ENCODE measurements around the gene DHX16. TPM values are rescaled to one million over a fixed set of nuclear protein-coding genes. Genes with fewer than 3 reads are reported as not detected.

The DHX16 gene
- total RNA-seq, 1 donor from 2014 or later = 50.4 TPM

- POLR2A ChIA-PET = interaction anchor here (0.6 to 1.7 kb wide), 3 partner anchors 28 to 79 kb away, joined by 3 to 10 read pairs (median 8); partner anchors contain the start of genes MRPS18B and PPP1R10
- Mint-ChIP-seq H3K27me3 (no peaks in the 10 kb centered on the region), H3K27ac (peak overlapping the region; percentile 59), H3K4me3 (peak overlapping the region; percentile 91), H3K9me3 (no peaks in the 10 kb centered on the region), H3K4me1 (peaks cover 30% of the 10 kb centered on the region), H3K36me3 (ENCODE audit: low read depth) (peaks cover 51% of the 10 kb centered on the region)
- DNase-seq (no peak), ATAC-seq (ENCODE audit: low read depth) (no peak)
- TF ChIP-seq, protein P1, sequence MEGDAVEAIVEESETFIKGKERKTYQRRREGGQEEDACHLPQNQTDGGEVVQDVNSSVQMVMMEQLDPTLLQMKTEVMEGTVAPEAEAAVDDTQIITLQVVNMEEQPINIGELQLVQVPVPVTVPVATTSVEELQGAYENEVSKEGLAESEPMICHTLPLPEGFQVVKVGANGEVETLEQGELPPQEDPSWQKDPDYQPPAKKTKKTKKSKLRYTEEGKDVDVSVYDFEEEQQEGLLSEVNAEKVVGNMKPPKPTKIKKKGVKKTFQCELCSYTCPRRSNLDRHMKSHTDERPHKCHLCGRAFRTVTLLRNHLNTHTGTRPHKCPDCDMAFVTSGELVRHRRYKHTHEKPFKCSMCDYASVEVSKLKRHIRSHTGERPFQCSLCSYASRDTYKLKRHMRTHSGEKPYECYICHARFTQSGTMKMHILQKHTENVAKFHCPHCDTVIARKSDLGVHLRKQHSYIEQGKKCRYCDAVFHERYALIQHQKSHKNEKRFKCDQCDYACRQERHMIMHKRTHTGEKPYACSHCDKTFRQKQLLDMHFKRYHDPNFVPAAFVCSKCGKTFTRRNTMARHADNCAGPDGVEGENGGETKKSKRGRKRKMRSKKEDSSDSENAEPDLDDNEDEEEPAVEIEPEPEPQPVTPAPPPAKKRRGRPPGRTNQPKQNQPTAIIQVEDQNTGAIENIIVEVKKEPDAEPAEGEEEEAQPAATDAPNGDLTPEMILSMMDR (IDR thresholded peaks at IDR 0.05) = no peak
- intact Hi-C loops (cut with micrococcal nuclease) = loop anchor here (2.0 kb wide), 1 partner anchor 19 kb away; the partner anchor contains the start of gene ATAT1
- CTCF ChIA-PET = interaction anchor here (0.7 to 2.3 kb wide), 3 partner anchors 33 to 85 kb away, joined by 3 to 5 read pairs (median 4); no protein-coding TSS in a partner anchor
Observed at GRCh38 chr6:30645989-30646388, 26.8 kb downstream of the DHX16 start.

DNA sequence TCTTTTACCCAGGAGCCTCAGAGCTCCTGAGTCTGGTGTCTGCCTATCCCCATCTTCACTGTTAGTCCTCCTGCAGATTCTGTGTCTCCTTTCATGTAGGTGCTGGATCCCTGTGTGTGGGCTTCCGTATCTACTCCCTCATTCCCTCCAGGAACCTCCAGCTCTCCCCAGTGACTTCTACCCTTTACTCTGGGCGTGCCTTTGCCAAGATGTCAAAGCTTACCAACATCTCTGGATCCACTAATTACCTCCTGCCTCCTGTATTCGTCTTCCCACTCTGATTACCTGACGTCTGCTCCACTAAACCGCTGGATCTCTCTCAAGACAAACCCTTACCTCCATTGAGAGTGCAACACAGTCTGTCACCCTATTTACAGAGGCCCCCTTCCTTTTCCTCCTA, 28.0 kb downstream of the DHX16 start:
- intact Hi-C loops (cut with micrococcal nuclease) = no loop called here
- Mint-ChIP-seq H3K4me3 (no peak overlapping the region), H3K27me3 (no peaks in the 10 kb centered on the region), H3K4me1 (peaks cover 28% of the 10 kb centered on the region), H3K27ac (no peak overlapping the region), H3K9me3 (no peaks in the 10 kb centered on the region), H3K36me3 (ENCODE audit: low read depth) (peaks cover 58% of the 10 kb centered on the region)
- CTCF ChIA-PET = interaction anchor here (2.3 kb wide), 1 partner anchor 86 kb away, joined by 5 read pairs; no protein-coding TSS in a partner anchor
- TF ChIP-seq, protein P1 (IDR thresholded peaks at IDR 0.05) = no peak
- ATAC-seq (ENCODE audit: low read depth) (no peak), DNase-seq (no peak)
- POLR2A ChIA-PET = interaction anchor here (0.7 to 1.0 kb wide), 3 partner anchors 27 to 318 kb away, joined by 3 to 6 read pairs (median 3); partner anchors contain the start of genes MRPS18B and PPP1R10

DNA sequence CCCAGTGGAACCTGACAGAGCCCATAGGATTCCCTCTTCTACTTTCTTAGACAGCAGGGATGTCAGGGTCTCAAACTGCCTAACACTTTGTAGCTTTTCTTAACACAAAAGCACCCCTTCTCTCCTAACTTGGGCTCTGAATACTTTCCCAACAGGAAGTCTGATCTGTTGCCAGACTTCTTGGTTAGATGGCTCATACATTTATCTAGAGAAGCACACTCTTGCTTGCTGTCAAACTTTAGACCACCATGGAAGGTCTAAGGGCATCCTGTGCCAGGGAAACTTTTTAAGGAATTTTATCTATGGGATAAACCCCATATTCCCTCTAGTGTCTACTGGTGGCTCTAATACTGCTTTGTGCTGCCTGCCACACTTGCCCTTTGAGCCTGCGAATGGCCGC, 29.1 kb downstream of the DHX16 start:
- H3K4me1 Mint-ChIP-seq = peaks cover 26% of the 10 kb centered on the region
- intact Hi-C loops (cut with micrococcal nuclease) = no loop called here
- DNase-seq = no peak
- ATAC-seq (ENCODE audit: low read depth) = no peak
- no peaks in the 10 kb centered on the region for H3K27me3 Mint-ChIP-seq
- no peak overlapping the region for H3K27ac Mint-ChIP-seq
- TF ChIP-seq, protein P1 (IDR thresholded peaks at IDR 0.05) = no peak
- H3K9me3 Mint-ChIP-seq = no peaks in the 10 kb centered on the region
- peaks cover 58% of the 10 kb centered on the region for H3K36me3 Mint-ChIP-seq (ENCODE audit: low read depth)
- ChIA-PET CTCF (no interaction called here), POLR2A (interaction anchor here (0.6 kb wide), 1 partner anchor 22 kb away, joined by 4 read pairs; no protein-coding TSS in a partner anchor)
- H3K4me3 Mint-ChIP-seq = no peak overlapping the region

GRCh38 chr6:30641048-30641447, 31.8 kb downstream of the DHX16 start:
- peaks cover 11% of the 10 kb centered on the region for H3K4me1 Mint-ChIP-seq
- ATAC-seq (ENCODE audit: low read depth) (no peak), DNase-seq (no peak)
- CTCF ChIA-PET = interaction anchor here (0.9 to 1.0 kb wide), 2 partner anchors 90 to 96 kb away, joined by 3 read pairs; no protein-coding TSS in a partner anchor
- POLR2A ChIA-PET = interaction anchor here (0.6 to 1.9 kb wide), 4 partner anchors 23 to 101 kb away, joined by 3 to 4 read pairs (median 4); partner anchors contain the start of genes FLOT1, MRPS18B and PPP1R10
- H3K4me3 Mint-ChIP-seq = no peak overlapping the region
- peaks cover 53% of the 10 kb centered on the region for H3K36me3 Mint-ChIP-seq (ENCODE audit: low read depth)
- H3K27me3 Mint-ChIP-seq = no peaks in the 10 kb centered on the region
- no peak overlapping the region for H3K27ac Mint-ChIP-seq
- intact Hi-C loops (cut with micrococcal nuclease) = no loop called here
- no peaks in the 10 kb centered on the region for H3K9me3 Mint-ChIP-seq
- TF ChIP-seq, protein P1 (IDR thresholded peaks at IDR 0.05) = no peak

DNA sequence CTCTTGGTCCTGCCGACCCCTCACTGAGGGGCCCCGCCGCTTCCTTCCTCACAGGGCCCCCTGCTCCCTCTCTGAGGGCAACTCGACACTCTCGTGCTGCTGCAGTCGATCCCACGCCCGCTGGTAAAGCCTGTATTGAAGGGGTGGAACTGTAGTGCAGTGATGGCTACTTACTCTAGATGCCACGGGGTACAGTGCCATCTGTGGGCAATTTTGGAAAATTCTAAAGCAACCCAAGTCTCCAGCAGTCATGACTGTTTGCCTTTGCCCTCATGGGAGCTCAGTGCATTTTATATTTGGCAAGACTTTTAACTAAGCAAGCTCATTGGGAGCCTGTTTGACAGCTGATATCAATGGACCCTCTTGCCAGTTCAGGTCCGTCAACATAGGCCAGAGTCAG, 32.3 kb downstream of the DHX16 start:
- intact Hi-C loops (cut with micrococcal nuclease) = no loop called here
- ATAC-seq (ENCODE audit: low read depth) = no peak
- POLR2A ChIA-PET = interaction anchor here (0.6 to 0.7 kb wide), 2 partner anchors 18 to 29 kb away, joined by 3 read pairs; no protein-coding TSS in a partner anchor

More for the DNA sequence above, 32.3 kb downstream of the DHX16 start:
- CTCF ChIA-PET = interaction anchor here (0.9 kb wide), 1 partner anchor 90 kb away, joined by 3 read pairs; no protein-coding TSS in a partner anchor
- no peaks in the 10 kb centered on the region for H3K27me3 Mint-ChIP-seq
- no peak for DNase-seq
- no peaks in the 10 kb centered on the region for H3K9me3 Mint-ChIP-seq
- H3K27ac Mint-ChIP-seq = no peak overlapping the region
- H3K36me3 Mint-ChIP-seq (ENCODE audit: low read depth) = peaks cover 53% of the 10 kb centered on the region
- H3K4me3 Mint-ChIP-seq = no peak overlapping the region
- H3K4me1 Mint-ChIP-seq = peaks cover 5% of the 10 kb centered on the region
- TF ChIP-seq, protein P1 (IDR thresholded peaks at IDR 0.05) = no peak
